CD4-positive, alpha-beta T cell treated with Interleukin-1 beta for 1 hour (primary cell): ENCODE results near the gene ERBB4.
"Not testable (repeated sequence)": the region's sequence is repeated elsewhere in the genome, so short reads cannot be mapped to it uniquely, and the experiment has no call there.

ENCODE experiments used
- DNase-seq, 2 donors: peaks; one replicate each; pipeline ENCODE4 v3.0.0-alpha.2; 2020 to 2022

The ERBB4 gene

GRCh38 chr2:211789982-211790381 lies 748.6 kb downstream of the ERBB4 start:
- no peak for DNase-seq

GRCh38 chr2:211766689-211767088 lies 771.9 kb downstream of the ERBB4 start:
- DNase-seq: no peak

GRCh38 chr2:211762479-211762878 lies 776.1 kb downstream of the ERBB4 start:
- no peak for DNase-seq

GRCh38 chr2:211760103-211760502 lies 778.5 kb downstream of the ERBB4 start:
- DNase-seq: no peak

GRCh38 chr2:211756266-211756665 lies 782.3 kb downstream of the ERBB4 start:
- DNase-seq: no peak

GRCh38 chr2:211755187-211755586 lies 783.4 kb downstream of the ERBB4 start:
- no peak for DNase-seq

GRCh38 chr2:211751848-211752247 lies 786.8 kb downstream of the ERBB4 start:
- no peak for DNase-seq

- no peak for DNase-seq
Observed at GRCh38 chr2:211748339-211748738, 790.3 kb downstream of the ERBB4 start.

- DNase-seq: no peak
Observed at GRCh38 chr2:211745295-211746097, 793.1 kb downstream of the ERBB4 start.

GRCh38 chr2:211744379-211744778 lies 794.2 kb downstream of the ERBB4 start:
- DNase-seq: no peak

- no peak for DNase-seq
Observed at GRCh38 chr2:211741966-211742365, 796.6 kb downstream of the ERBB4 start.

- no peak for DNase-seq
Observed at GRCh38 chr2:211737282-211737681, 801.3 kb downstream of the ERBB4 start.

GRCh38 chr2:211730215-211730614 lies 808.4 kb downstream of the ERBB4 start:
- DNase-seq: no peak

GRCh38 chr2:211729433-211729832 lies 809.2 kb downstream of the ERBB4 start:
- no peak for DNase-seq

- no peak for DNase-seq
Observed at GRCh38 chr2:211724933-211725332, 813.7 kb downstream of the ERBB4 start.

- DNase-seq: no peak
Observed at GRCh38 chr2:211723398-211723797, 815.2 kb downstream of the ERBB4 start.

- no peak for DNase-seq
Observed at GRCh38 chr2:211722928-211723327, 815.7 kb downstream of the ERBB4 start.

- DNase-seq: not testable (repeated sequence)
Observed at GRCh38 chr2:211721874-211722273, 816.7 kb downstream of the ERBB4 start.

- no peak for DNase-seq
Observed at GRCh38 chr2:211709389-211709788, 829.2 kb downstream of the ERBB4 start.

GRCh38 chr2:211692689-211693088 lies 845.9 kb downstream of the ERBB4 start:
- DNase-seq: no peak

GRCh38 chr2:211690736-211691135 lies 847.9 kb downstream of the ERBB4 start:
- no peak for DNase-seq

- DNase-seq: no peak
Observed at GRCh38 chr2:211688196-211688595, 850.4 kb downstream of the ERBB4 start.

- no peak for DNase-seq
Observed at GRCh38 chr2:211674715-211675114, 863.9 kb downstream of the ERBB4 start.

- DNase-seq: no peak
Observed at GRCh38 chr2:211673133-211673905, 865.3 kb downstream of the ERBB4 start.
